HG03060 (cell line): ENCODE results near the gene TBCEL.
"Not testable (repeated sequence)": the region's sequence is repeated elsewhere in the genome, so short reads cannot be mapped to it uniquely, and the experiment has no call there.

Source experiments
- ATAC-seq: cut with Tn5 transposase; IDR thresholded peaks from one replicate; pipeline ENCODE4 v1.9.1; 2021; ENCODE audit warnings: low read depth, moderate number of reproducible peaks; ENCODE audit not compliant: unreplicated experiment

Gene TBCEL

GRCh38 chr11:121021718-121022117, 2.2 kb upstream of the TBCEL start:
- ATAC-seq: not testable (repeated sequence)

GRCh38 chr11:121024989-121025388, 1.1 kb downstream of the TBCEL start:
- no peak for ATAC-seq

- no peak for ATAC-seq
These were observed 5.3 kb downstream of the TBCEL start for GRCh38 chr11:121029153-121029552.

- ATAC-seq: no peak
These were observed 6.0 kb downstream of the TBCEL start for GRCh38 chr11:121029813-121030445.

GRCh38 chr11:121031167-121031566, 7.3 kb downstream of the TBCEL start:
- no peak for ATAC-seq

GRCh38 chr11:121031648-121032047, 7.7 kb downstream of the TBCEL start:
- ATAC-seq: not testable (repeated sequence)

GRCh38 chr11:121032546-121032945, 8.6 kb downstream of the TBCEL start:
- no peak for ATAC-seq

DNA sequence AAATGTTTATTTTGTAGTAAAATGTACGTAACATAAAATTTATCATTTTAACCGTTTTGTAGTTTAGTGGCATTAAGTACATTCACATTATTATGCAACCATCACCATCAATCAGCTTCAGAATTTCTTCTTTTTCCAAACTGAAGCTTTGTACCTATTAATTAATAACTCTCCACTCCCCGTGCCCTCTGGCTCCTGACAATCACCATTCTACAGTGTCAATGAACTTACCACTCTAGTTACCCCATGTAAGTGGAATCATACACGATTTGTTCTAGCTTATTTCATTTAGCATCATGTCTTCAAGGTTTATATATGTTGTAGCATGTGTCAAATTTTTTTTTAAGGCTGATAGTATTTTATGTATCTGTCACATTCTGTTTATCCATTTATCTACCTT, 9.7 kb downstream of the TBCEL start:
- no peak for ATAC-seq

DNA sequence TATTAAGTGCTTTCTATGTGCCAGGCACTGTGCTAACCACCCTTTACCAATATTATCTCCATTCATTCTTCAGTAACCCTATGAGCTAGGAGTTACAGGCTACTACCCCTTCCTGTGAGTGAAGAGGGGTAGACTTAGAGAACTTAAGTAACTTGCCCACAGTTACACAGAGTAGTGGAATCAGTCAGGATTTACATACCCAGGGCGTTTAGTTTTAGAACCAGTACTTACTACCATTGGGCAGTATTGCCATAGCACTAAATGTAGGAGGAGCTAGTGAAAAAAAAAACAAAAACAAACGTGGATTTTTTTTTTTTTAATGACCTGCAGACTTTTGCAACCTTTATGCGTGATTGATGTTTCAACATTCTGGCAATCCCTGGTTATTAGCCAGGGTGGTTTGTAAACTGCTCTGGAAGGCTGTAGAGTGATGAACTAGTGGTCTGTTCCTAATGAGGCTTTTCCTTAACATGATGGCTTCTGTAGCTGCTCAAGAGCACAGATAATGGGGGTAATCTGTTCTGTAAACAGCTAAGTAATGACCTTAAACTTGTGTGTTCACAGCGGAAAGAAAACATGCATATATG, 11.4 kb downstream of the TBCEL start:
- ATAC-seq: no peak

DNA sequence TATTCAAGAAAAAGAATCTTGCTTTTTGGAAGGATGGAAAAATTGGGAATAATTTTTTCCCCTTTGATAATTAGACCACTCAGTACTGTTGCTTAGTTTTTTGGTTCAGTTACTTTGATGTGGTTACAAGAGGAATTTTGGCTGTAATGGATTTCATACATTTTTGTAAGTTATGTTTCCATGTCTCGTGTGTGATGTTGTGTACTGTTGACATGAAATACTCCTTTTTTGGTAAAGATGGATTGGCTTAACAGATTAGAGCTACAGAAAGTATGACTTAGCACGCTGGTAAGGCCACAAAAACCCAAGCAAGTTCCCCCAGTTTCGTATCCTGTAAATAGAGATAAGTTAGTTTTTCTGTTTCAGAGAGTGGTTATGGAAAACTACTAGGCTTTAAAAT, 11.9 kb downstream of the TBCEL start:
- ATAC-seq: no peak

DNA sequence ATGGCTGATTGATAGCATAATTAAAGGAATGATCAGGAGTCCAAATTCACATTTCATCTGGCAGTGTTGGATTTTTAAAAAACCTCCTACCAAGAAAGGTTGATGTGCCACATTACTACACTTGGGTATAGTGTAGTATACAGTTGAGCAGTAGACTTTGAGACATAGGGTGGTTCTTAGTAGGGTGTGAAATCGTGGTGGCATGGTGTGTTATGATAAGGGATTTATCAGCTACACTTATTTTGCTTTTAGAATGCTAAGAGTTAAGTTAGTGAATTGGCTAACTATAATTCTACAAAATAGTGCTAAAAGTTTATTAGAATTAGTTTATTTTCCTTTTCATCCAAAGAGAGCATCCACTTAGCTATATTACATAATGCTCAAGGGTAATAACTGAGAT, 13.1 kb downstream of the TBCEL start:
- no peak for ATAC-seq

DNA sequence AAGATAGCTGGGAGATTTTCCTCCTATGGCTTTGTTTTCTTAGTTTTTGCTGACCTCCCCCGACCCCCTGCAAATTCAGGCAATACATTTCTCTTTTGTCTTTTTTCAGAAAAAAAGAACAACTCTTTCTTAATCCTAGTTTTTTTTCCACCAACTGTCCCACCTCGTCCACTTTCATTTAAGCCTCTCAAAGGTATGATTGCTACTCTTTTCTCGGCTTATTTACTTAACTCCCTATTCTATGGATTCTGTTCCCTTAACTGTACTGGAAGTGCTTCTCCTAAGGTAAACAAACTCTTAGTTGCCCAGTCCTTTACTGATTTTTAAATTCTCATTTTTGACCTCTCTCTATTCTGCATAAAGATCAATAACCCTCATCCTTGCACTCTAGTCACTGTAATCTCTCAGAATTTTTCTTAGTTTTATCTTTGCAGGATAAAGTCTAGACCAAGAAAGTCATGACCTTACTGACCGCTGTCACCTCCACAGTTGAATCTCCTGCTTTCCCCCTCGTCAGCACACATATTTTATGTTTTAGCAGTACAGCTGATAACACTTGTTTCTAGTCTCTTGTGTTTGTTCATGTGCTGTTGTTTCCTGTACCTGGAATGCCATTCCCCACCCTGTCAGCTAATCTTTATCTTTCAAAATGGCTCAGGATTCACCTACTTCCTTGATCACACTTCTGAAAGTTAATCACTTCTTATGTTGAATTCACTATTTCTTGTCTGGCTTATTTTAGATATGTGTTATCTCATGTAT, 14.9 kb downstream of the TBCEL start:
- ATAC-seq: no peak

- no peak for ATAC-seq
These were observed 16.2 kb downstream of the TBCEL start for GRCh38 chr11:121039971-121040613.

GRCh38 chr11:121040614-121041002, 16.7 kb downstream of the TBCEL start:
- no peak for ATAC-seq

GRCh38 chr11:121041072-121041471, 17.2 kb downstream of the TBCEL start:
- ATAC-seq: no peak

DNA sequence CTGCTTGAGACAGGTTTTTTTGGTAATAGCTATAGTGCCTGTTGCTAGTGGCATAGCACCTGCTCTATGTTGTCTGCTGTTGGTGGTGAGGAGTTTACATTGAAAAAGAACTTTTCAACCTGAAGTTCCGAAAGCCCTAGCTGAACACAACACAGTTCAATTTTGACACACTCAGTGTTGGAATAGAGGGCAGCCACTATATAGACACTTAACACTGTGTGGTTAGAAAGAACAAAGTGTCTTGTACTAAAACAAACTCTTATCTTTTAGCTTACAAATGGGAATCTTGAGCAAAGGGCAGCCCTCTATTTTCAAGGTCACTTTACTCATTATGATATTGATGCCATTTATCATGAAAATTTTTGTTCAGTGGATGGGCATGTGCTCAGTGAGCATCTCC, 18.4 kb downstream of the TBCEL start:
- ATAC-seq: no peak

GRCh38 chr11:121047926-121048325, 24.0 kb downstream of the TBCEL start:
- ATAC-seq: no peak

DNA sequence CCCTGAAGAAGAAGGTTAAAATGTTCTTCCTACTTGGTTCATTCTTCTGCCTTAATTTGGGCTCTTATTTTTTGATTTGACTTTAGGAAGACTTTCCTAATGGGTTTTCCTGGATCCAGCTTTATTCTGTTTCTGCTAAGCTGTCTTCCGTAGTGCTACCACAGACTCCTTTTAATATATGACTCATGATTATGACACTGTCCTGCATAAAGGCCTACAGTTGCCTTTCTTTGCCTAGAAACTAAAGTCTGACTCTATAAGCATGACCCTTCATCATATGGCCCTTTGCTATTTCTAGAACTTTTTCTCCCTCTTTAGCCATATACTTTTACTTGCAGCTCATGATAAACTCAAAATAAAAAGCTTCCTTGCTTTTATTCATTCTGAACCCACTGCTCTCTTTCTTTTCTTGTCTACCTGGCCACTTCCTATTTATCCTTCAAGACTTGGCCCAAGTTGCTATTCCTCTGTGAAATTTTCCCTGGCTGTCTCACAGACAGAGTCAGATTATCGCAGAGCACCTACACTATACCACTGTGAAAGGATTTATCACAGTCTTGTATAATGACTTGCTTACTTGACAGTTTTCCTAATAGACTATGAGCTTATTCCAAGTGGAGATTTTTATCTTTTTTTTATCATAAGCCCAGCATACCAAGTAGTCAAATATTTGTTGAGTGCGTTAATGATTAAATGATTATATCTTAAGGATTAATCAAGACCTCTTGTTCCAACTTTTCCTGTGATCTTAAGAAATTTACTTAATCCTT, 24.7 kb downstream of the TBCEL start:
- ATAC-seq: no peak

DNA sequence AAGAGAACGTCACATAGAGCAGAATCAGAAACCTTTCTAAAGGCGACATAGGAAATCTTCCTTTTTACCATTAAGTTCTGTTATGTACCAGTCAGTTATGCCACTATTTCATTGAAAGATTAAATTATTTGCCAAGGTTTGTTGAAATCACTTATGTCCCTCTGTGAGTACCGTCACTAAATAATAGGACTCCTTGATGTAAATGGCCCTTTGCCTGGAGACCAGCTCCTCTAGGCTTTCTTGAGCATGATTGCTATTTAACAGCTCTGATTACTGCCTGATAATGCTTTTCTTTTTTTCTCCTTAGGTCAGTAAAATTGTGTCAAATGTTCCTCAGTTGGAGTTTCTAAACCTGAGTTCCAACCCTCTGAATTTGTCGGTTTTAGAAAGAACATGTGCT, 29.3 kb downstream of the TBCEL start:
- no peak for ATAC-seq

DNA sequence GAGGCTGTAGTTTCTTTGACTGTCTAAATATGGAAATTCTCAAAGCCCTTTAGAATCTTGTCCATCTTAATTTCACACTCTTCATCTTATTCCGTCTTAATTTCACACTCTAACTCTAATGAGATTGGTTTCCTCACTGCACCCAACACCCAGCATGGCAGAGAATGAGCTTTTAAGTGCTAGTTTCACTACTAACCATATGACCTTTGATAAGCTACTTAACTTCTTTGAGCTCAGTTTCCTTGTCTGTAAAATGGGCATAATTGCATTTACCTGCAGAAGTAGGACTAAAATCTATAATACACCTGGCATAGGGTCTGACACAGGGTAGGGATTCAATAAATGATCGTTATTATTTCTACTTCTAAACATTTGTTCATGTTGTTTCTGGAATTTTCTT, 30.4 kb downstream of the TBCEL start:
- ATAC-seq: no peak

DNA sequence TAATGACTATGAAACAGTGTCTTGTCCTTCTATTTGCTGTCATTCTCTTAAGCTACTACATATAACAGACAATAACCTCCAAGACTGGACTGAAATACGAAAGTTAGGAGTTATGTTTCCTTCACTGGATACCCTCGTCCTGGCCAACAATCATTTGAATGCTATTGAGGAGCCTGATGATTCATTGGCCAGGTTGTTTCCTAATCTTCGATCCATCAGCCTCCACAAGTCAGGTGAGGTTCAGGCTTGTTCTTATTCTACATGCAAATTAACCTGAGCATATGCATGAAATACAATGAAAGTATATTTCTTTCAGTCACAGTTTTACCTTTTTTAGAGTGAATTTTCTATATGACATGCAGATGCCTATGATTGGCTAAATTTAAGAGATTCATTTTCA, 31.2 kb downstream of the TBCEL start:
- no peak for ATAC-seq
